GM12891 (cell line): ENCODE data around the gene PRKACB.

Experiments used
- DNase-seq: peaks from one replicate; pipeline ENCODE4 v3.0.0; 2011; ENCODE audit warnings: low spot score; ENCODE audit not compliant: insufficient read length
- FAIRE-seq: peaks from 2 replicates; lab custom pipeline; 2011; peaks lifted over from hg19 to GRCh38; lab: Jason Lieb, UNC
- PAX5 ChIP-seq: IDR thresholded peaks from 2 replicates; pipeline ENCODE4 v1.6.1; 2011; ENCODE audit warnings: low read length, moderate library complexity, mild to moderate bottlenecking; ENCODE audit not compliant: insufficient read depth, severe bottlenecking
- POLR2A ChIP-seq: IDR thresholded peaks from 2 replicates; pipeline ENCODE4 v1.6.1; 2011; ENCODE audit warnings: low read depth, low read length, control low read depth
- POLR2AphosphoS5 ChIP-seq: IDR thresholded peaks from 2 replicates; pipeline ENCODE4 v1.6.1; 2011; ENCODE audit warnings: low read depth, low read length, control low read depth
- POU2F2 ChIP-seq: IDR thresholded peaks from 2 replicates; pipeline ENCODE4 v1.6.1; 2011; ENCODE audit warnings: low read depth, mild to moderate bottlenecking, control low read depth, low read length, moderate library complexity
- SPI1 ChIP-seq: IDR thresholded peaks from 2 replicates; pipeline ENCODE4 v1.6.1; 2011; ENCODE audit warnings: low read depth, low read length, control low read depth
- TAF1 ChIP-seq: IDR thresholded peaks from 2 replicates; pipeline ENCODE4 v1.6.1; 2011; ENCODE audit warnings: low read depth, low read length, control low read depth

Gene PRKACB

DNA sequence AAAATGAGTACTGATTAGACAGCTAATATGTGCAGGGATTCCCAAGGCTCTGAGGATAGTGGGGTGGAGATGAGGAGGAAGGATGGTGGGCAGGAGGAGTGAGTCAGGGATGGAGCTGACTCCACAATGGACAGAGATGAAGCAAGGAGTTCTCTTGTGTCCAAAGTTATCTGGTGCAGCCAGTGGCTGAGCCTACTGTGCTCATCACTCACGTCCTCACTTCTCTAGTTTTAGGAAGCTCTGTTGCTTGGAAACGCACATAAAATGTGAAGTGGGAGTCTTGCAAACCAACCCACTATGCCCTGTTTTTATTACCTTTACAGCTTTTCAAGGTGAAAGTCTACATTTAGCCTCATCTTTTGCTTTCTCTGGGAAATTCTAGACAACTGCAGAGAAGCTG, 120.9 kb downstream of the PRKACB start:
- no peak for DNase-seq
- no peak for FAIRE-seq
- TF ChIP-seq PAX5 = no peak
- TF ChIP-seq POLR2AphosphoS5 = no peak

DNA sequence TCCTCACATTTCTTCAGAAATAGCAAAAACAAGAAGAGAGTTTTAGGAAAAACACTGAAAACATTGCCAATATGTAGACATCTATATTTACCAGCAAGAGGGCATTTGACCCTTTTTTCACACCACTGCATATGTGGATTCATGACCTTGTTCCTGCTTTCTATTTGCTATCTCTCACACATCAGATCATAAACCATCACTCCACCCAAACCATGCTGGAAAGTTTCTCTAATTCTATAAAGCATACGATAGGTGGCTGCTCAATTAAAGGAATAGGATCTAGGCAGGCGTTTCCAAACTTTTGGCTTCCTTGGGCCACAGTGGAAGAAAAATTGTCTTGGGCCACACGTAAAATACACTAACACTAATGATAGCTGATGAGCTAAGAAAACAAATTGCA, 121.8 kb downstream of the PRKACB start:
- FAIRE-seq (no peak), DNase-seq (no peak)
- no peak for TF ChIP-seq POU2F2
- TF ChIP-seq POLR2A = no peak
- TF ChIP-seq TAF1 = no peak
- no peak for TF ChIP-seq PAX5

DNA sequence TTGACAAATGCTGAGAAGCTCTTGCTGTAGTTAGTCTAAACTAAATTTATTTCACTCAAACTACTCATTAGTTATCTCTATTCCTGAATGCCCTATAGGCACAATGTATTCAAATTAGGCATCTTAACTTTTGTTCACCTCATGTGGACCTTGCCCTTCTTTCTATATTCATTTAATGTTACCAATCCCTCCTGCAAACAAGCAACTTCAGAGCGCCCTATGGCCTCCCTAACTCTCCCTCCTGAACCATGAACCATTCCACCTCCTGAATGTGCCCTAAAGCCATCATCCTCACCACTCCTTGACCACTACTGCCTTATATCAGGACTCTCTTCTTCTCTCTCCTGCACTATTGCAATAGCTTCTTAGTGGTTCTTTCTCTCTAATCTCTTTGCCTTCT, 122.7 kb downstream of the PRKACB start:
- FAIRE-seq = no peak
- TF ChIP-seq POLR2A (no peak), PAX5 (no peak), POU2F2 (no peak), SPI1 (no peak), POLR2AphosphoS5 (no peak), TAF1 (no peak)
- no peak for DNase-seq

DNA sequence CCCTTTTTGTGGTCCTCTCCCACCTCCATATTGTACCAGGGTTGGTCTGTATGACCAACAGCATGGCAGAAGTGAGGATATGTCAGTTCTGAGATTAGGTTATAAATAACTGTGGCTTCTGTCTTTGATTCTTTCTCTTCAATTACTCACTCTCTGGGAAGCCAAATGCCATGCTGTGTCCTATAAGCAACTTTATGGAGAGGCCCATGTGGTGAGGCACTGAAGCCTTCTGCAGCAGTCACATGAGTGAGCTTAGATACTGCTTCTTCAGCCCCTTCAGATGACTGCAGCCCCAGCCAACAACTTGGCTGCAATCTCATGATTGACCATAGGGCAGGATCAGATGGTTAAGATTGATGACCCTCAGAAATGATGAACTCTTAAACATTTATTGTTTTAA, 123.4 kb downstream of the PRKACB start:
- no peak for FAIRE-seq
- no peak for DNase-seq

DNA sequence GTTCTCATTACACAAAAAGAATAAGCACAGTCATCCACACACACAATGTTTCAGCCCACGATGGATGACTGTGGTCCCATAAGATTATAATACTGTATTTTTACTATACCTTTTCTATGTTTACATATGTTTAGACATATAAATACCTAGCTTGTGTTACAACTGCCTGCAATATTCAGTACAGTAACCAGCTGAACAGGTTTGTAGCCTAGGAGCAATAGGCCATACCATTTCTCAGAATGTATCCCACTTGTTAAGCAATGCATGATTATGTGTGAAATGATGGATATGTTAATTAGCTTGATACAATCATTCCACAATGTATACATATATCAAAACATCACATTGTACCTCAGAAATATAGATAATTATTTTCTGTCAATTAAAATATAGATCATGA, 124.3 kb downstream of the PRKACB start:
- FAIRE-seq (no peak), DNase-seq (no peak)
- TF ChIP-seq PAX5 = no peak

More for the DNA sequence above, 123.4 kb downstream of the PRKACB start:
- TF ChIP-seq TAF1 (no peak), POLR2A (no peak), SPI1 (no peak), POU2F2 (no peak), POLR2AphosphoS5 (no peak)

DNA sequence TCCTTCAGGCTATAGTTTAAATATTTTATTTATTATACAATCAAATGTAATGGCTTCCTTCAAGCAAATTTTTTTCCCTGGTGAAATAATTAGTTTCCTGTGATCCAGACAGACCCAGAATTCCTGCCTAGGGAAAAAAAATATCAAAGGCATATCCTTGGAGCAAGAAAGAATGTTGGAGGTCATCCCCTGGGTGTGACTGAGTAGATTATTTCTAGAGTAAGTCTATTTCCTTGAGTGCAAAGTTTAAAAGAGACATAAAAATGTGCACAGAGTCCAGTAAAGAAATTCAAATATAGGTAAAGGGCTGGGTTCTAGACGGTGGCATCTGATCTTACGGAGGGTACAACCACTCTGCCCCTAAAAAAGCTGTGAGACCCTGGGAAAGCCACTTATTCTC, 125.2 kb downstream of the PRKACB start:
- no peak for TF ChIP-seq POLR2A
- TF ChIP-seq TAF1 = no peak
- TF ChIP-seq PAX5 = no peak
- no peak for TF ChIP-seq SPI1
- TF ChIP-seq POU2F2 = no peak
- TF ChIP-seq POLR2AphosphoS5 = no peak
- no peak for DNase-seq
- FAIRE-seq = no peak

DNA sequence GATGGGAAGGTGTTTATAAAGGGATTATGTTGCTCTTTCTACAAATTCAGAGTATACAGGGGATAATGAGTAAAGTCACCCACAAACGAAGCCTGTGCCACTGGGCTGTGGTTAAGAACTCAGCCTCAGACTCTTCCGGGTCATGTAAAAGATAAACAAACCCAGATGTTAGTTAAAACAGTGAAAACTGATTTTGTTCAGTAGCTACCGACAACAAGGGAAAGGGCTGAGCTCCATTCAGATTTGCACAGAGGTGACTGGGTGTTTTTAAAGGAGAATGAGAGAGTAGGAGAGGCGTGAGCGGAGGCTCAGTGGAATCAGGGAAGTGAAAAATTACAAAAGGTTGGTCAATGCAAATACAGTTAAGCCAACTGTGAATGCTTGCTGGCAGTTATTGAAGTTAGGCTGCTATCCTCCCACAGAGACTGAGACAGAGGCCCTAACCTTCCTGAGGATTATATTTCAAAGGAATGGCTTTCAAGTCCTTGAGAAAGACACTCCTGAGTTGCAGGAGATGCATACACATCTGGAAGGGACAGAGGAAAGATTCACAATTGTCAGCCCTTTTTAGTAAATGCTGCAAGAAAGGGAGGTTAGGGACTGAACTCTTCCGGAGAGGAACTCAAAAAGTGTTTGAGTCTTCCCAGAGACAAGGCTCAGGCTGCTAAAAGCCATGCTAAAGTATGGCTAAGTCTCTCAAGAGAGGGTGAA, 127.5 kb downstream of the PRKACB start:
- FAIRE-seq (peak; percentile 96), DNase-seq (peak; percentile 26)
- TF ChIP-seq SPI1 = peak; percentile 88
- TF ChIP-seq PAX5 = no peak
- TF ChIP-seq POU2F2 = peak; percentile 88; the same call in 1 of the 2 replicates

DNA sequence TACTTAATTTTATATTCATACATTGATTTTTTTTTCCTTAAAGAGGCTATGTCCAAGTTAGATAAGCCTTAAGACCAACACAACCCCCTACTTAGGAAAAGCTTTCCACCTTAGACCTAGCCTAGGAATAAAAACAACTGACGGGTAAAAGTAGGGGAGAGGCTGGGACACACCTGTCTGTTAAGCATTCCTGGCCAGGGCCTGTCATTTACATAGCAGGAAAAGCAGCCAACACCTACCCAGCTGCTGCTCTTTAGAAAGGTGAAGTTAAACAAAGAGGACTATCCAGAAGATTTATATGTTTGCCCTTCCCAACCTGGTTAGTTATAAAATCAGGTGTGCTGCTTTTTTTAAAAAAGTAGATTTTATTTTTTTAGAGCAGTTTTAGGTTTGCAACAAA, 128.3 kb downstream of the PRKACB start:
- TF ChIP-seq TAF1 = no peak
- TF ChIP-seq POLR2AphosphoS5 = no peak
- TF ChIP-seq PAX5 = no peak
- TF ChIP-seq SPI1 = no peak
- TF ChIP-seq POLR2A = no peak
- TF ChIP-seq POU2F2 = no peak
- FAIRE-seq = no peak
- DNase-seq = no peak

DNA sequence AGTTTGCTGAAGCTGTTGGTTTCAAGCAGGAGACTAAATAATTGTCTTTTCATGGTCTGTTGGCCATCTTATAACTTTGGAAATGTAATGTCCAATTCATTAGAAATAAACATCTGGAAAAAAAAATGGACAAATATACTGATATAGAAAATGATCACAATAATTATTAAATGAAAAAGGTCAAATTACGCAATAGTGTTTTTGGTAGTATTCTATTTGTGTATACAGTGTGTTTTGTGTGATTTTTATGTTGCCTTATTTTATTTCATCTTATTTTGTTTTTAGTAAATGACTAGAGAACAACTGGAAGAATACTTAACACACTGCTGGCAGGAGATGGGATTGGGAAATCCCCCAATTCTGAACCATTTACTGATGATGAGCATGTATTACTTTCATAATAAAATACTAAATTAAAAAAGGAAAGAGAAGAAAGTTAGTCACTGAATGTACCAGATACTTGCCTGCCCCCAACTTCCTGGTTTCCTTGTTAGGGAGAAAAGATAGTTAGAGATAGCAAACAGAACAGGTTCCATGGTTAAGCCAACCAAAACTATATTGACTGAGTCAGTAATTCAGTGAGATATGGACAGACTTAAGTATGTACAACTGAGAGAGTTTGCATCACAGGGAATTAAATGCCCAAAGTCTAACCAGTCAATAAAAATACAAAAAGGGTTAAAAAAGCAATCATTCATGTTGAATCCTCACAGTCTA, 133.4 kb downstream of the PRKACB start:
- DNase-seq (no peak), FAIRE-seq (no peak)
- TF ChIP-seq TAF1 (no peak), PAX5 (no peak), POLR2AphosphoS5 (no peak), POU2F2 (no peak), POLR2A (no peak), SPI1 (no peak)

DNA sequence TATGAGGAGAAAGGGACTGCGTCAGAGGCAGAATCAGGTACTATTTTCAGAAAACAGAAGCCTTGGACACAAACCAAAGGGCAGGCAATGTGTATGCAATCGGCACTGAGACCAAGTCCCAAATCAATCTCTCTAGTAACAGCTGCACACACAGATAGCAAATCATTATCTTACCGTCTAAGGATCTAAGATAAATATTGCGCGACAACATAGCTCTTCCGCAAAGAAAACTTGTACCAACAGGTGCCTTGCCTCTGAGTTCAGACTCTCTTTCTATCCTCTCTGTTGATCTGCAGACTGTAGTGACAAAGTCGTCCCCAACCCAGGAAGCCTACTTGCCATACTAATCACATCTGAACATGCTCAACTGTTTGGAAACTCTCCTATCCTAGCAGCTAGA, 134.8 kb downstream of the PRKACB start:
- TF ChIP-seq TAF1 (no peak), POLR2AphosphoS5 (no peak), POU2F2 (no peak), POLR2A (no peak), PAX5 (no peak), SPI1 (no peak)
- DNase-seq (no peak), FAIRE-seq (no peak)
